GM19372 (cell line): ENCODE data around the gene SSH2.
"Not testable (repeated sequence)": the region's sequence is repeated elsewhere in the genome, so short reads cannot be mapped to it uniquely, and the experiment has no call there.

Experiments
- ATAC-seq: cut with Tn5 transposase; IDR thresholded peaks from one replicate; pipeline ENCODE4 v1.9.1; 2021; ENCODE audit warnings: mild to moderate bottlenecking, low read depth, moderate library complexity; ENCODE audit not compliant: unreplicated experiment

The SSH2 gene

DNA sequence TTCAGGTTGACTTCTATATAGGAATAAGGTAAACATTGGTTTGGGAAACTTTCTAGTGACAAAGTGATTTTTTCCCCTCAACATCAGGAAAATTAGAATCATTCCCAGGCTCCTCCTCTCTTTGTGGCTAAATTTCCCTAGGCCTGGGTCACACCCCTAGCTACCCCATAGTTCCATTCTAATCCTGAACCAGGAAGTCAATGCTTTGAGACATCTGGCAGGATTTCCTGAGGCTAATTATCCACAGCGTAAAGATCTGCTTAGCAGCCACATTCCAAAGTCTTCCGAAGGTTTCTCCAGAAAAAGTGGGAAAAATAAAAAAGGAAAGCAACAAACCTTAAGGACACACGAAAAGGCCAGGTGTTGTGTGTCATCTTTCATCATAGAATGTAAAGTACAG lies 247.0 kb downstream of the SSH2 start:
- no peak for ATAC-seq

DNA sequence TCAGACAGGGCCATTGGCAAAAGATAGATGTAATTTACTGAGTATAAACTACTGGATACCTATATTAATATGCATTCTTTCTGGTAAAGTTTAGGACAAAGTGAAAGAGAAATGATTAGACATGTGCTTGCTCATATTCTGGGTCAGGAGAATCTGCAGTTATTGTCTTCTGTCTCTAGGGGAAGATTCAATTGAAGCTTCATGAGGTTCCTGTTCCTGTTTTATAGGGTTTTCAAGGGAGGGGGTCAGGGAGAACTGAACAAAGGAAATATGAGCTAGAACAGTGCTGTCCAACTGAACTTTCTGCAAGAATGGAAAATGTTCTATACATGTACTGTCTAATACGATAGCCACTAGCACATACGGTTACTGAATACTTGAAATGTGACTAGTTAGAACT lies 248.0 kb downstream of the SSH2 start:
- ATAC-seq, result no peak

DNA sequence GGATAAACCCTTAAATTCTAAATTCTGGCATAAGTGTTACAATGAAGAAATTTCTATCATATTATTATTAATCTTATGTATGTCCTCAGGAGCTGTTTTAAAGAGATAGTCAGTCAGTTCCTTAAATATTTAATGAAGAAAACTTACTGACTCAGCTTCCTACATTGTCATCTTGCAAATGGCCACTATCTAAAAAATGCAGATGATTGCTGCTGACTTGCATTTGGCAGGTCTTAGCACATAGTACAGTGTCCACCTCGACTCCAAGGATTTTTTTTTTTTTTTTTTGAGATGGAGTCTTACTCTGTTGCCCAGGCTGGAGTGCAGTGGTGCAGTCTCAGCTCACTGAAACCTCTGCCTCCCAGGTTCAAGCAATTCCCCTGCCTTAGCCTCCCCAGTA lies 252.2 kb downstream of the SSH2 start:
- ATAC-seq, result no peak

DNA sequence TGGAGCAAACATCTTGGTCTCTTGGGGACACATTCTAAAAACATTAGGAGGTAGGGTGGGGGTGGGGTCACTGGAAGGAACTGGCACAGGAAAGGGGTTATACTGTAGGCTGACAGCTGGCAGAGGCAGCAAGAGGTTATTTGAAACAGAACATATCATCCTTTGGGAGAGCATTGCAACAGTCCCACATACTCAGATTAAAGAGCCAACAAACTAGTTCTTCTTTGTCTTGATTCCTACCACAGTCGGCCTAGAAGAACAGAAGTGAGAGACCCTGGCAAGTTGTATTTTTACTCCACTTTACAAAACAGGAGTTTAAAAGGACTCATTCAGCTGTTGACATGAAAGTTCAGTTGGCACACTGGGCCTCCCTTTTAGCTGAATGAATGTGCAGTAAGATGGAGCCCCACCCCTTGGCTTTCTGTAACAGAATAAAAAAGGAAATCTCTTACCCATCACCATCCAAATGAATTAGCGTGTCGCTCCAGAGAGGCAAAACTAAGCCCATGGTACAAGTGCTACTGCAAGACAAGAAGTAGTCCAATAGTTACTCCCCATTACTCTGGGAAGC lies 252.7 kb downstream of the SSH2 start:
- ATAC-seq, result no peak

DNA sequence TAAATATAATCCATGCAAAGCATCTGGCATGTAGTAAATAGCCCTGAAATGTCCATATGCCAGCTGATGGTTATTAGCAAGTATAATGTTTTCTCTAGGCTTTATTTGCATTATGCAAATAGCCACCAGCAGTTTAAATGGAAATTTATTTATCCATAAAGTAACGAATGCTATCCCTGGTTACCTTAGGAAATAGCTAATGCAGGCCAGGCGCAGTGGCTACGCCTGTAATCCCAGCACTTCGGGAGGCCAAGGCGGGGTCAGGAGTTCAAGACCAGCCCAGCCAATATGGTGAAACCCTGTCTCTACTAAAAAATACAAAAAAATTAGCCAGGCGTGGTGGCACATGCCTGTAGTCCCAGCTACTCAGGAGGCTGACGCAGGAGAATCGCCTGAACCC lies 254.1 kb downstream of the SSH2 start:
- not testable (repeated sequence) for ATAC-seq

DNA sequence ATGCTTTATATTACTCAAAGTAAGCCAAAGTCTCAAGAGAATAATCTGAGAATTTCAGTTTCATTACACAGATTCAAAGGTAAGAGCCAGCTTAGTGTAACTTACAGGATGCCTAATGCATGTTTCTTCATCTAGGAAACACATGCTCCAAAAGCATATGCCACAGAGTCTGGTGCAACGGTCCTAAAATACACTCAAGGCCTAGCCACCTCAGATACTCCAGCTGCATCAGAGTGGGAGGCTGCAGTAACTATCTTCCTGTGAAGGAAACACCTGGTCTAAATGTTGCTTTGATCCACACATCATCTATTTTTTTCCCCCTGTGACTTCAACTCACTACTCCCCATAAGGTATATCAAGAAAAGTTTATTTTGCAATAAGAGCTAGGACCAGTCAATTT lies 255.7 kb downstream of the SSH2 start:
- no peak for ATAC-seq

DNA sequence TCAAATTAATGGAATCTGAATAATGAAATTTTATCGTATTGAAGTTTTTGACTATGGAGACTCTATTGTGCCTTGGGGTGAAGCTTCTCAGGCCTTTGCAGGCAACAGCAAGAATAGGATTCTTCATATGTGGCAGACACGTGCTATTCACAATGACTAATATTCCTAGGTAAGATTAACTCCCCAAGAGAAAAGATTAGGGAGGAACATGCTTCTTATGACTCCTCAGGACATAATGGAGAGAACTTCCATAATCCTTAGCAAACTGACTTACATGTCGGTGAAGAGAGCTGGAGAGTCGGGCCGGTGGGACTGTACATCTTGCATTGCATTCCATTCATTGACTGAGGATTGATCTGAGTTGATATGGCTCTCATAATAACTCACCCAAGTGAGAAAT lies 258.4 kb downstream of the SSH2 start:
- ATAC-seq, result no peak

DNA sequence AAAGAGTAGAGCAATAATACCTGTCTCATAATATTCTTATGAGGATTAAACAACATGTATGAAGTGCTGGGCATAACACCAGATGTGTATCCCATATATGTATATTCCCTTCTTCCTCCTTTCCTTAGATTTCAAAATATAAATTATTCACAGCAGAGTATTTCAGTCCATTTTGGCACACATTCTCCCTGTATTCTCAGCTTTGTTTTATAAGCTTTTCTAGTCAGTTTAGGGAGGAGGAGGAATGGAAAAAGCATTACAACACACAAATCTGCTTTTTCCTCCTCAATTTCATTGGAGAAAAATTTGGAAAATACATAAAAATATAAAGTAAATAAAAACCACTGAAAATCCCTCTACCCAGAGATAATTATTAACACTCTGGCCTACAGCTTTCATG lies 260.8 kb downstream of the SSH2 start:
- ATAC-seq, result no peak

DNA sequence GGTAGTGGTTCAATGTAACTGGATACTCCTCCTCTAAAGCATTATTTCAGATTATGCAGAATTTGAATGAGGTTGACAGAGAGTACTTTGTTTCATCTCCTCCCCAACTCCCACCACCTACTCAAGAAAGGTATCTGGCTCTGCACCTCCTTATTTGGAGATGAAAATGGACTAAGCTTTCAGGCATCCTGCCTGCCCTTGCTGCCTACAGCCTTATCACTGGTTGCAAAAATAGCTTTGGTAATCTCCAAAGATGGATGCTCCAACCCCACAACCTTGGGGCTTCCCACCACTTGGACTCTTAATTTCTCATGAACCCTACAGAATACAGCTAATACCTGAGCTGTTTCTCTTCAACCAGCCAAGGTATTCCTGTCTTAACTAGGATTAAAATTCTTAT lies 262.1 kb downstream of the SSH2 start:
- no peak for ATAC-seq

DNA sequence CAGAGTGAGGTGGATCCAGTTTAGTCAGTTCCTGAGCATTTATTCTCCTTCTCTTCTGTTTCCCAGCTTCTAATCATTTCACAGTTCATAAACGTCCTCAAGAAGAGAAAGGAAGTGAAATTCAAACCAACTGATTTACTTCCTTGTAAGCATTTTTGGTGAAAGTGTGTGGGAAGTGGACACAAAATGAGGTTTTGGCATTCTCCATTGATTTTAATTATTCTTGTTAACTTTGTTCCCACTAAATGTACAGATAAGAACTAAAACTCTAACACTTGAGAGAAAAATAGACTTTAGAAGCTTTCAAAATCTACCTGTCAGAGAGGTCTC lies 264.6 kb downstream of the SSH2 start:
- no peak for ATAC-seq

DNA sequence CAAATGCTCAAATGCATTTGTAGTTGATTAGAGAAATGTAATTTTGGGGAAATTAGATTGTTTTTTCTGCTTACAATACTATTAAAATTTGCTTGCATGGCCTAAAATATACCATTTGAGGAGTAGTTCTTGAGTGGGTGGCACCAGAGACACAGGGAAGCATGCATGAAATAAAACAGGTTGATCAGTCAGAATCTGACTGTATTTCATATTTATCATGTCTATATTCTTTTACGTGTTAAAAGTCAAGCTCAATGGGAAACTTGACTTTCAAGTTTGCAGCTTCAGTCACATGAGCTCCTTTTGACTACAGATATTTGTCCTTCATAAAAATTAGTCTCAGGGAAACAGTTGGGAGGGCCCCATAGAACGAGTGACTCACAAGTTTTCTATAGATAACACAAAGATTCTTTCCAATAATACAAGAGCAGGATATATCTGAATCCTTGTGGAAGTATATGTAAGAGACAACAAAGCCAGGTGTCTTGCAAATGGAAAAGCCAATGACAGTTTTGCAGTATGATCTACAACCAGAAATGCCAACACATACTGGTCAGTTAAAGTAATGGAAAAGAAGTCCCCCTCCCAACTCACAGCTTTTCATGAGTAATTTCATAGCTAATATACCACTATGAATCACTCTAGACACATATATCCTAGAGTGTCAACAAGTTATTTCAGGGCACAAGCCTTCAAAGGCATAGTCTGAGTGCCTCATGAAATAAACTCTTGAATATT lies 265.1 kb downstream of the SSH2 start:
- no peak for ATAC-seq

DNA sequence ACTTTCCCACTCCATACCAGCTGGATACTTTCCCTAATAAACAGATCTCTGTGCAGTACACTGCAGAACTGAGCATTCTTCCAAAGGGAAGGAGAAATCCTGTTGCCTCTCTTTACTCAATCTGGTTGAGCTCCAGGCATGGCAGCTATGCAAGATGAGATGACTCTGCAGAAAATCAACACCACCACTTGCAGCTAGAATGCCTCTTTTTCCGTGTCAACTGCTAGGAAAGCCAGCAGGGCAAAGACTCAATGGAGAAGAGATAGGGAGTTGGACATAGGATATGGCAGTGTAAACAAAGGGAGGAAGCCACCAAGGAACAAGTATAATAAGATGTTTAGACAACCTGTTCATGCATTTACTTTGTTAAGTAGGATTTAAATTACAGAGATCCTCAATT lies 266.9 kb downstream of the SSH2 start:
- no peak for ATAC-seq

DNA sequence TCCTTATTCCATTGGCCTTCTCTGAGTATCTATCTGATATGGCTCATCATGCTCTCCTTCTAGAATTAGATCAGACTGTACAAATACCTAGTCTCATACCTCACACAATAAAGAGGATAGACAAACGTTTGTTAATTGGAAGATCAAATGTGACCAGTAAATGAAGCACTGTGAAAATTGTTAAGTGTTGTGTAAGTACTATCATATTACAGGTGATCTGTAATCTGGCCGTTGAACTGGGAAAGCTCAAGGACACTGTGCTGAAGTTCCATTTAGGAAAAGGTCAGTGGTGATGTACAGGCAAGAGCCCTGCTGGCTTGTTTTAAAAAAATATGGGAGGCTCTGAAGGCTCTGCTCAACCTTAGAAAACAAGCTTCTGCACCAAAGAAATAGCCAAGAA lies 268.8 kb downstream of the SSH2 start:
- ATAC-seq, result no peak

DNA sequence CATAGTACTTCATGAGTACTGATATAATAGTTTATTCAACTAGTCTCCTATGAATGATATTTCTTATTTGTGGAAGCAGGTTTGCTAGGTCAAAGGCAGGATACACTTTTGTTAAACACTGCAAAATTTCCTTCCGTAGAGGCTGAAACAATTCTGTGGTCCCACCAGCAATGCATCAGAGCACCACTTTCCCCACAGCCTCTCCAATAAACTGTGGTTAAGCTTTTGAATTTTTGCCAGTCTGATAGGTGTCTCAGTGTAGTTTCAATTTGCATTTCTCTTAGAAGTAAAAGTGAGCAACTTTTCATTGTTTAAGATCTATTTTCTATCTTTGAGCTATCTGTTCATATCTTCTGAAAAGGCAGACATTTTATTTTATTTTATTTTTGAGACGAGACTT lies 270.9 kb downstream of the SSH2 start:
- ATAC-seq, result no peak

DNA sequence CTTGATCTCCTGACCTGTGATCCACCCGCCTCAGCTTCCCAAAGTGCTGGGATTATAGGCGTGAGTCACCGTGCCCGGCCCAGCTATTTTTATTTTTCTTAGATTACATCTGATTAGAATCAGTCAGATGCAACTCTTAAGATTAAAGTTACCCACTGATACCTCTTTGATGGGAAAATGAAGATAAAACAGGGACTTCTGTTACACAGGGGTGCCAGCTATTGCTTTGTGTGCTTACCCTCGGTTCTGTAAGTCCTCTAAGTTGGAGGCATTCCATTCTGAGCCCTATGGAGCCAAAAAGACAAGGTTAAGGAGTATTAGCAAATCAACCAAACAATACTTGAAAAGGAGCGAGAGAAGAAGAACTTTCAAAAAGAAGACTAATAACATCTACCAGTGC lies 274.7 kb downstream of the SSH2 start:
- ATAC-seq, result no peak

DNA sequence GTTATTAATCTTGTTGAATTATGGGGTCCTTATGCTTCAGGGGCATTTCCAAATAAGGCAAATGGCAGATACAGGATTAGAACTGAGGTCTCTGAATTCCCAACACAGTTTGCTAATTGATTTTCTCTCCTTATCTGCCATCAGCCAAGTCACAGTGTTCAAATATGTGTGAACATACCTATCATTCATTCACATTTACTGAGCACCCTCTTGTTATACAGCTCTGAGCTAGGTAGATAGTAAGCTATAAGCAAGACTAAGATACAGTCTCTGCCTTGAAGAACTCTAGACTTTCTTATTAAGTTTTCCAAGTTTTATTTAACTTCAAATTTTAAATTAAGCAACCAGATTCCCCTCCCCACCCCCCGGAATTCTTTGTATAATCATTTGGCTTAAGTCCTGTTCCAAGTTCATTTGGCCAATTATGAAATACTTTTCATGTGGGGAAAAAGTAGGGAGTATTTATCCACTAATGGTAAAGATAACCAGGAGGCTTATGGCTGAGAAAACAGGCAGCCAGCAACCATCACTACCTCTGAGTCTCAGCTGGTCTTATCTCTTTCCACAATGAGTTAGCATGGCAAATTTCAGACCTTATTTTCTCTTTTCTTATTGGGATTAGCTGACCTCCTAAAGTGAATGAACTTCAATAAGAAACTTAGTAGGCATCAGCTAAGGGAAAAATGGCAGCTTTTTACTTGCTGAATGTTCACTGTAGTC lies 275.9 kb downstream of the SSH2 start:
- ATAC-seq, result no peak

DNA sequence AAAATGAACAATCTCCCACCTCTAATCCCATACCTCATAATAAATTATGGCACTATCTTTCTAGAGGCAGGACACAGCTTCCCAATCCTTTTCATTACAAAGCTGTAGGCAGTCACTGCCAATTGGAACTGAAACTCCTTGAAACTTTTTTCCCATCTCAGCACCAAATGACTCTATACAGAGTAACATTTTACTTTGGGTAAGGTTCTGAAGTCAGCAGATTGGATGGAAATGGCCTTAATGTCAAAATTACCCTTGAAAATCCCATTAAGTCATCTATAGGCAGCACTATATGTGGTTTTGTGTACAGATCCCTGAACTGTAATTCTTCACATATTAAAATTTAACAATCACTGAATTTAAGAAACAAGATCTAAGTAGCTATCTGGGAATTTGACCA lies 277.1 kb downstream of the SSH2 start:
- ATAC-seq, result no peak

DNA sequence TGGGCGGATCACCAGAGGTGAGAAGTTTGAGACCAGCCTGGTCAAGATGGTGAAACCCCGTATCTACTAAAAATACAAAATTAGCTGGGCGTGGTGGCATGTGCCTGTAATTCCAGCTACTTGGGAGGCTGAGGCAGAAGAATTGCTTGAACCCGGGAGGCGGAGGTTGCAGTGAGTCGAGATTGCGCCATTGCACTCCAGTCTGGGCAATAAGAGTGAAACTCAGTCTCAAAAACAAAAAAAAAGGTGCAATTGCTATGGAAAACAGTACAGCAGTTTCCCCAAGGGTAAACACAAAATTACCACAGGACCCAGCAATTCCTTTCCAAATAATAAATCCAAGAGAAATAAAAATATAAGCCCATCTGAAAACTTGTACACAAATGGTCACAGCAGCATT lies 278.1 kb downstream of the SSH2 start:
- not testable (repeated sequence) for ATAC-seq

DNA sequence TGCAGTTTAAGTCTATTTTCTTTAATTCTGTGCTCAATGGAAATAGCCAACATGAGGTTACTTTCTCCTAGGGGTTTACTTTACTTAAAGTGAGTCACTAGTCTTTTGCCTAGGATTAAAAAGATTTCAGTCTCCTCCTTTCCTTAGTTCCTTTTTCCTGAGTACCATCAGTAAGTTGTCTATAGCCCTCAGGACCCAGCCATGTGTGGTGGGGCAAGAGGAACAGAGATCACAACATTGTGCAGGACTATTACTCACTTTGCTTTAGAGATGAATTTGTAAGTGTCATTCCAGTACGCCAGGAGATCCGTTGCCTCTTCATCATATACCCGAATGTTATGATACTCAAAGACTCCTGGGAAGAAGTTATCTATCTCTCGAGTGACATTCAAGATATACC lies 279.6 kb downstream of the SSH2 start:
- ATAC-seq, result no peak

DNA sequence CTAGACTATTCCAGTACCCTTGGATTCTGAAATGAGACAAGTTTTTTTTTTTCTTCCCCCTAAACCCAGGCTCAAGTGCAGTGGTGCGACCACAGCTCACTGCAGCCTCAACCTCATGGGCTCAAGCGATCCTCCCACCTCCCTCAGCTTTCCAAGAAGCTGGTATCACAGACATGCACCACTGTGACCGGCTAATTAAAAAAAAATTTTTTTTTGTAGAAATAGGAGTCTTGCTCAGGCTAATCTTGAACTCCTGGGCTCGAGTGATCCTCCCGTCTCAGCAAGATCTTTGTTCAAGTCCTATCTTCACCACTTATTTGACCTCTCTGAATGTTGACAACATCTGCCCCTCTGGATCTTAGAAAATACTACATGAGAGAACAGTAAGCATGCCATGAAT lies 280.7 kb downstream of the SSH2 start:
- ATAC-seq, result no peak

DNA sequence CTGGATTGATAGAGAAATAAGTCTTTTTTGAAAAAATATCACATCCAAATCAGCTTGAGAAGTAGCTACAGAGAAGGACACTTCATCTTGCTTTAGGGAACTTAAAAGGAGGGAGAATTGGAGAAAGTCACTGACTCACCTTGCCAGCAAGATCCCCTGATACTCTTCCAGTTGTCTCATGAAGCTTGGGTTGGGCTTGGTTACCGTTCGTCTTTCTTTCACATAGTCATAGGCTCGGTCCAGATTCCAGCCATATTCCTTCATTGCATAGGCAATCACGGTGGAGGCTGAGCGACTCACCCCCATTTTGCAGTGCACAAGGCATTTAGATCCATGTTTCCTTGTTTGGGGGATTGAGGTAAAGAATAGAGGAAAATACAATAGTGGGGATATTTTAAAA lies 282.0 kb downstream of the SSH2 start:
- no peak for ATAC-seq

DNA sequence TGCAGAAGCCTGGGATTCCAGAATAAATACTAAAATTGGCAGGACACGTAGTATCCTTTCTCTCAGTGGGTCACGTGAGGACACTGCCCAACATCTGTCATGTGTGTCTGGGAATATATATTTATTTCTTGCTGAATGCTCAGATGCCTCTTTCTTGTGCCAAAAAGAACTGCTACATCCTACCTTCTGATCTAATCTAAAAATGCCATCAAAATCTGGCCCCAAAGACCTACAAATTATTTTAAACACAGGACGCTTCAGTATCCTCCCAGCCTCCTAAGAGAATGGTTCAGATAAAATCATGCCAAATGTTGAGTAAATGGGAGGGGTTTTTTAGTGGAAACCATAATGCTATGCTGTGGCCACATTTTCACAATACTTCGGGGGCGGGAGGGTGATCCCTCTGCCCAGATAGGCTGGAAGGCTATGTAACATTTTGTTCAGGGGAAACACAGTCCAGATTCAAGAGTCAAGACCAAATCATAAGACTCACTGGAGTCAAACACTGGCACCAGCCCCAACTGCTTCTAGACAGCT lies 284.4 kb downstream of the SSH2 start:
- no peak for ATAC-seq
